Uterus (tissue), 2 donors: ENCODE measurements around the gene PPP3CA.

Experiments used
- POLR2A ChIP-seq, 2 donors: fragments of 450-650 bp; IDR thresholded peaks; one replicate each; pipeline ENCODE4 v1.6.1; 2016; ENCODE audit warnings: antibody characterized with exemption in 2 of 2, mild to moderate bottlenecking in 1 of 2, moderate library complexity in 1 of 2
- TF ChIP-seq, protein P1 (sequence below), 4 experiments: fragments of 200-600 bp in 2 of 4; fragments of 450-650 bp in 2 of 4; sonication (generic) in 2 of 4; IDR thresholded peaks; one replicate each; pipeline ENCODE4 v1.5.1; 2016 to 2019; ENCODE audit warnings: antibody characterized with exemption in 4 of 4, mild to moderate bottlenecking in 2 of 4, moderate library complexity in 1 of 4

DNA sequence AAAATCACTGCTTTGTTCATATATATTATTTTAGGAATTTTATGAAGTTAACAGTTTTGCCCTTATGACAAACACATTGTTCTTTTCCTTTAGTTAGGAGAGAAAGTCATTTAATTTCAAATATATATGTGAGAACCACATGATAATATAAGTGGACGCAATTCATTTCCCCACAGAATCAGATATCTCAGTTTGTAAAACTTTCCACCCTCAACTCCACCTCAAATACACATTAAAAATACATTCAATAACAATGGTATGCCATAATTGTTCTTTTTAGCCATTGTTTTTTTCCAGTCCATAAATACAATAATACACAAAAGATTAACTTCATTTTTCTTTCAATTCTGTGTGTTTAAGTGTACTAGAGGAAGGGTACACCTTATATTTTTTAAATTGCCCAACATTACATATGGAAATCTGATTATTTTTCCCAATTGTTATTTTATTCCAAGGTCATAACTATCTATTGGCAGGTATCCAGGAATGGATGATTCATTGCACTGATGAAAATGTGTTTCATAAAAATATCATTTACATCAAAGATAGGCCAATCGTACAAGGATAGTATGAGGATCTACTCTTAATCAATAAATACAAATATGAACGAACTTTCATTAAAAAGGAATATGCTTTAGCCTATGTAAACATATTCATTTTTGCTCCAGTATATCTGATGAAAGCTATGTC, 125.0 kb downstream of the PPP3CA start:
- TF ChIP-seq, protein P1, sequence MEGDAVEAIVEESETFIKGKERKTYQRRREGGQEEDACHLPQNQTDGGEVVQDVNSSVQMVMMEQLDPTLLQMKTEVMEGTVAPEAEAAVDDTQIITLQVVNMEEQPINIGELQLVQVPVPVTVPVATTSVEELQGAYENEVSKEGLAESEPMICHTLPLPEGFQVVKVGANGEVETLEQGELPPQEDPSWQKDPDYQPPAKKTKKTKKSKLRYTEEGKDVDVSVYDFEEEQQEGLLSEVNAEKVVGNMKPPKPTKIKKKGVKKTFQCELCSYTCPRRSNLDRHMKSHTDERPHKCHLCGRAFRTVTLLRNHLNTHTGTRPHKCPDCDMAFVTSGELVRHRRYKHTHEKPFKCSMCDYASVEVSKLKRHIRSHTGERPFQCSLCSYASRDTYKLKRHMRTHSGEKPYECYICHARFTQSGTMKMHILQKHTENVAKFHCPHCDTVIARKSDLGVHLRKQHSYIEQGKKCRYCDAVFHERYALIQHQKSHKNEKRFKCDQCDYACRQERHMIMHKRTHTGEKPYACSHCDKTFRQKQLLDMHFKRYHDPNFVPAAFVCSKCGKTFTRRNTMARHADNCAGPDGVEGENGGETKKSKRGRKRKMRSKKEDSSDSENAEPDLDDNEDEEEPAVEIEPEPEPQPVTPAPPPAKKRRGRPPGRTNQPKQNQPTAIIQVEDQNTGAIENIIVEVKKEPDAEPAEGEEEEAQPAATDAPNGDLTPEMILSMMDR (IDR thresholded peaks at IDR 0.05): no peak
- TF ChIP-seq POLR2A (IDR thresholded peaks at IDR 0.05): no peak
